Measurements from ENCODE around the gene EAF1. TPM values are rescaled to one million over a fixed set of nuclear protein-coding genes. Genes with fewer than 3 reads are reported as not detected.

EAF1 gene
- polyA plus RNA-seq, 1 donor from 2014 or later, result 45.4 TPM

GRCh38 chr3:15453501-15453900, 26.1 kb downstream of the EAF1 start:
- H3K9ac ChIP-seq (ENCODE audit: low read length), result no peak overlapping the region
- H3K27me3 ChIP-seq (ENCODE audit: insufficient read depth, low read depth, low read length), result no peaks in the 10 kb centered on the region
- no peaks in the 10 kb centered on the region for H3K9me2 ChIP-seq (ENCODE audit: insufficient read depth, low read length)
- H3K4me2 ChIP-seq (ENCODE audit: low read length), result no peak overlapping the region
- H3K36me3 ChIP-seq (ENCODE audit: insufficient read depth, low read length), result no peaks in the 10 kb centered on the region
- H3K4me3 ChIP-seq (ENCODE audit: low read length), result no peak overlapping the region
- H3K27ac ChIP-seq (ENCODE audit: low read length), result no peak overlapping the region
- no peak overlapping the region for H2AFZ ChIP-seq (ENCODE audit: low read depth, low read length)
- H3K9me3 ChIP-seq (ENCODE audit: low read length), result no peaks in the 10 kb centered on the region
- H3F3A ChIP-seq (ENCODE audit: insufficient read depth, low read length, poor library complexity, severe bottlenecking), result no peaks in the 10 kb centered on the region
- no peaks in the 10 kb centered on the region for H4K20me1 ChIP-seq (ENCODE audit: insufficient read depth)
- TF ChIP-seq EP300 (conservative IDR thresholded peaks at IDR 0.05; ENCODE audit: poor library complexity, severe bottlenecking) (no peak), EZH2 (IDR thresholded peaks at IDR 0.05; ENCODE audit: borderline replicate concordance, insufficient read depth, low read length, poor library complexity, severe bottlenecking) (no peak), POLR2AphosphoS5 (IDR thresholded peaks at IDR 0.05) (no peak), RAD21 (conservative IDR thresholded peaks at IDR 0.05) (no peak), TAF1 (IDR thresholded peaks at IDR 0.05; ENCODE audit: low read depth) (no peak), MXI1 (conservative IDR thresholded peaks at IDR 0.05; ENCODE audit: poor library complexity, severe bottlenecking) (no peak), SMC3 (conservative IDR thresholded peaks at IDR 0.05; ENCODE audit: poor library complexity) (no peak)
- TF ChIP-seq, protein P1, sequence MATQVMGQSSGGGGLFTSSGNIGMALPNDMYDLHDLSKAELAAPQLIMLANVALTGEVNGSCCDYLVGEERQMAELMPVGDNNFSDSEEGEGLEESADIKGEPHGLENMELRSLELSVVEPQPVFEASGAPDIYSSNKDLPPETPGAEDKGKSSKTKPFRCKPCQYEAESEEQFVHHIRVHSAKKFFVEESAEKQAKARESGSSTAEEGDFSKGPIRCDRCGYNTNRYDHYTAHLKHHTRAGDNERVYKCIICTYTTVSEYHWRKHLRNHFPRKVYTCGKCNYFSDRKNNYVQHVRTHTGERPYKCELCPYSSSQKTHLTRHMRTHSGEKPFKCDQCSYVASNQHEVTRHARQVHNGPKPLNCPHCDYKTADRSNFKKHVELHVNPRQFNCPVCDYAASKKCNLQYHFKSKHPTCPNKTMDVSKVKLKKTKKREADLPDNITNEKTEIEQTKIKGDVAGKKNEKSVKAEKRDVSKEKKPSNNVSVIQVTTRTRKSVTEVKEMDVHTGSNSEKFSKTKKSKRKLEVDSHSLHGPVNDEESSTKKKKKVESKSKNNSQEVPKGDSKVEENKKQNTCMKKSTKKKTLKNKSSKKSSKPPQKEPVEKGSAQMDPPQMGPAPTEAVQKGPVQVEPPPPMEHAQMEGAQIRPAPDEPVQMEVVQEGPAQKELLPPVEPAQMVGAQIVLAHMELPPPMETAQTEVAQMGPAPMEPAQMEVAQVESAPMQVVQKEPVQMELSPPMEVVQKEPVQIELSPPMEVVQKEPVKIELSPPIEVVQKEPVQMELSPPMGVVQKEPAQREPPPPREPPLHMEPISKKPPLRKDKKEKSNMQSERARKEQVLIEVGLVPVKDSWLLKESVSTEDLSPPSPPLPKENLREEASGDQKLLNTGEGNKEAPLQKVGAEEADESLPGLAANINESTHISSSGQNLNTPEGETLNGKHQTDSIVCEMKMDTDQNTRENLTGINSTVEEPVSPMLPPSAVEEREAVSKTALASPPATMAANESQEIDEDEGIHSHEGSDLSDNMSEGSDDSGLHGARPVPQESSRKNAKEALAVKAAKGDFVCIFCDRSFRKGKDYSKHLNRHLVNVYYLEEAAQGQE (IDR thresholded peaks at IDR 0.05; ENCODE audit: borderline replicate concordance), result no peak
- TF ChIP-seq, protein P2, sequence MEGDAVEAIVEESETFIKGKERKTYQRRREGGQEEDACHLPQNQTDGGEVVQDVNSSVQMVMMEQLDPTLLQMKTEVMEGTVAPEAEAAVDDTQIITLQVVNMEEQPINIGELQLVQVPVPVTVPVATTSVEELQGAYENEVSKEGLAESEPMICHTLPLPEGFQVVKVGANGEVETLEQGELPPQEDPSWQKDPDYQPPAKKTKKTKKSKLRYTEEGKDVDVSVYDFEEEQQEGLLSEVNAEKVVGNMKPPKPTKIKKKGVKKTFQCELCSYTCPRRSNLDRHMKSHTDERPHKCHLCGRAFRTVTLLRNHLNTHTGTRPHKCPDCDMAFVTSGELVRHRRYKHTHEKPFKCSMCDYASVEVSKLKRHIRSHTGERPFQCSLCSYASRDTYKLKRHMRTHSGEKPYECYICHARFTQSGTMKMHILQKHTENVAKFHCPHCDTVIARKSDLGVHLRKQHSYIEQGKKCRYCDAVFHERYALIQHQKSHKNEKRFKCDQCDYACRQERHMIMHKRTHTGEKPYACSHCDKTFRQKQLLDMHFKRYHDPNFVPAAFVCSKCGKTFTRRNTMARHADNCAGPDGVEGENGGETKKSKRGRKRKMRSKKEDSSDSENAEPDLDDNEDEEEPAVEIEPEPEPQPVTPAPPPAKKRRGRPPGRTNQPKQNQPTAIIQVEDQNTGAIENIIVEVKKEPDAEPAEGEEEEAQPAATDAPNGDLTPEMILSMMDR (IDR thresholded peaks at IDR 0.05; ENCODE audit: poor library complexity, severe bottlenecking), result no peak
- no peaks in the 10 kb centered on the region for H3K79me2 ChIP-seq (replicated peaks; ENCODE audit: insufficient read depth, low read length)

DNA sequence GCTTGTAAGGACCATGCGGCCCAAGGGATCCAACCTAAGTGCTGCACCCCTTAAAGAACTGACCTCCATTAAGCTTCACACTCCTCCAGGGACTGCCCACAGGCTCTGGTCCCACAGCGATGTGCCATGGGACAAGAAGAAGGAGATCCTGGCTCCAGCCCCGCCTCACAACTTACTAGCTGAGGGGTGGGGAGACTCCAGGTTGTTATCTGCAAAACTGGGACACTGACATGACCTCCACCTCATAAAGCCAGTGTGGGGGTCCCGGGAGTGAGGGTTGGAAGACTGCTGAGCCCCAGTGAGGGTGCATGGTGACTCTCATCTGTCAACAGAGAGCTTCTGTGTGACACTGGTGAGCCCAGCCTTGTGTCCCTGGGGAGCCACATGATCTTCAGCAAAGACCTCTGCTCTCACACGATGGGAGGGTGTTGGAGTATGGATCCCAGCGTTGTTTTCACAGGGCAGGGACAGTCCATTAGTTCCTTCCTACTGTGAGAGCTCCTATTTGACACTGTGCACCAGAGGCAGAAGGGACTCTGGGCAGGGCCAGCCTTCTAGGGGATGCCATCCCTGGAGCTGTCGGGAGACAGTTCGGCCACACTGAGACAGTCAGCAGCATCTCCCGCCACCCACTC, 26.7 kb downstream of the EAF1 start:
- TF ChIP-seq EP300 (conservative IDR thresholded peaks at IDR 0.05; ENCODE audit: poor library complexity, severe bottlenecking), result no peak
- no peak for TF ChIP-seq RAD21 (conservative IDR thresholded peaks at IDR 0.05)
- TF ChIP-seq, protein P1 (IDR thresholded peaks at IDR 0.05; ENCODE audit: borderline replicate concordance), result no peak
- TF ChIP-seq MXI1 (conservative IDR thresholded peaks at IDR 0.05; ENCODE audit: poor library complexity, severe bottlenecking), result no peak
- no peak for TF ChIP-seq POLR2AphosphoS5 (IDR thresholded peaks at IDR 0.05)
- no peak for TF ChIP-seq EZH2 (IDR thresholded peaks at IDR 0.05; ENCODE audit: borderline replicate concordance, insufficient read depth, low read length, poor library complexity, severe bottlenecking)
- no peak for TF ChIP-seq TAF1 (IDR thresholded peaks at IDR 0.05; ENCODE audit: low read depth)
- TF ChIP-seq, protein P2 (IDR thresholded peaks at IDR 0.05; ENCODE audit: poor library complexity, severe bottlenecking), result no peak
- no peak for TF ChIP-seq SMC3 (conservative IDR thresholded peaks at IDR 0.05; ENCODE audit: poor library complexity)
- Histone ChIP-seq H3K4me2 (ENCODE audit: low read length) (no peak overlapping the region), H3K27ac (ENCODE audit: low read length) (no peak overlapping the region), H3K27me3 (ENCODE audit: insufficient read depth, low read depth, low read length) (no peaks in the 10 kb centered on the region), H4K20me1 (ENCODE audit: insufficient read depth) (no peaks in the 10 kb centered on the region), H3K9me2 (ENCODE audit: insufficient read depth, low read length) (no peaks in the 10 kb centered on the region), H3K79me2 (replicated peaks; ENCODE audit: insufficient read depth, low read length) (no peaks in the 10 kb centered on the region), H3K9ac (ENCODE audit: low read length) (no peak overlapping the region), H3K36me3 (ENCODE audit: insufficient read depth, low read length) (no peaks in the 10 kb centered on the region), H2AFZ (ENCODE audit: low read depth, low read length) (no peak overlapping the region), H3F3A (ENCODE audit: insufficient read depth, low read length, poor library complexity, severe bottlenecking) (no peaks in the 10 kb centered on the region), H3K4me3 (ENCODE audit: low read length) (no peak overlapping the region), H3K9me3 (ENCODE audit: low read length) (no peaks in the 10 kb centered on the region)
